Amniotic stem cell (primary cell): ENCODE measurements around the gene LRRC3.

Experiments used
- DNase-seq: peaks from one replicate; lab custom pipeline; 2025; lab: John Stamatoyannopoulos, UW

LRRC3 gene

GRCh38 chr21:44458971-44459711 is 3.8 kb downstream of the LRRC3 start:
- DNase-seq, result no peak

GRCh38 chr21:44459712-44460440 is 4.6 kb downstream of the LRRC3 start:
- DNase-seq, result no peak

- DNase-seq, result no peak
Observed at GRCh38 chr21:44460441-44460755, 5.1 kb downstream of the LRRC3 start.

- no peak for DNase-seq
Observed at GRCh38 chr21:44461005-44461404, 5.7 kb downstream of the LRRC3 start.

GRCh38 chr21:44461464-44462001 is 6.2 kb downstream of the LRRC3 start:
- DNase-seq, result no peak

- no peak for DNase-seq
Observed at GRCh38 chr21:44462086-44462833, 7.0 kb downstream of the LRRC3 start.

- DNase-seq, result no peak
Observed at GRCh38 chr21:44462834-44463200, 7.5 kb downstream of the LRRC3 start.

- DNase-seq, result no peak
Observed at GRCh38 chr21:44463724-44464123, 8.4 kb downstream of the LRRC3 start.

GRCh38 chr21:44464351-44464750 is 9.0 kb downstream of the LRRC3 start:
- no peak for DNase-seq

GRCh38 chr21:44466351-44466954 is 11.1 kb downstream of the LRRC3 start:
- DNase-seq, result no peak

- no peak for DNase-seq
Observed at GRCh38 chr21:44466996-44467858, 11.9 kb downstream of the LRRC3 start.

- no peak for DNase-seq
Observed at GRCh38 chr21:44467859-44468195, 12.5 kb downstream of the LRRC3 start.

GRCh38 chr21:44471341-44471740 is 16.0 kb downstream of the LRRC3 start:
- no peak for DNase-seq

GRCh38 chr21:44471996-44472395 is 16.7 kb downstream of the LRRC3 start:
- DNase-seq, result no peak

GRCh38 chr21:44473915-44474555 is 18.7 kb downstream of the LRRC3 start:
- DNase-seq, result no peak

- DNase-seq, result no peak
Observed at GRCh38 chr21:44475266-44475845, 20.0 kb downstream of the LRRC3 start.

GRCh38 chr21:44477131-44477530 is 21.8 kb downstream of the LRRC3 start:
- DNase-seq, result no peak

- DNase-seq, result no peak
Observed at GRCh38 chr21:44477712-44478111, 22.4 kb downstream of the LRRC3 start.

GRCh38 chr21:44478124-44478800 is 23.0 kb downstream of the LRRC3 start:
- no peak for DNase-seq

GRCh38 chr21:44478801-44479167 is 23.5 kb downstream of the LRRC3 start:
- no peak for DNase-seq
